MM.1S (cell line): ENCODE data around the gene ZFP64.

Source experiments
- EZH2 ChIP-seq: fragments of 300-600 bp; sonication (generic); optimal IDR thresholded peaks from 2 replicates; pipeline ENCODE3; 2017; ENCODE audit warnings: low read depth, mild to moderate bottlenecking, antibody characterized with exemption, low read length, mixed read lengths
- EZH2phosphoT487 ChIP-seq: fragments of 300-600 bp; sonication (generic); IDR thresholded peaks from 2 replicates; pipeline ENCODE4 v1.6.1; 2018; ENCODE audit warnings: antibody characterized with exemption, low read length
- TF ChIP-seq, protein P1 (sequence below): fragments of 300-600 bp; sonication (generic); IDR thresholded peaks from 2 replicates; pipeline ENCODE4 v1.5.1; 2016; ENCODE audit warnings: antibody characterized with exemption, low read length, mixed read lengths

DNA sequence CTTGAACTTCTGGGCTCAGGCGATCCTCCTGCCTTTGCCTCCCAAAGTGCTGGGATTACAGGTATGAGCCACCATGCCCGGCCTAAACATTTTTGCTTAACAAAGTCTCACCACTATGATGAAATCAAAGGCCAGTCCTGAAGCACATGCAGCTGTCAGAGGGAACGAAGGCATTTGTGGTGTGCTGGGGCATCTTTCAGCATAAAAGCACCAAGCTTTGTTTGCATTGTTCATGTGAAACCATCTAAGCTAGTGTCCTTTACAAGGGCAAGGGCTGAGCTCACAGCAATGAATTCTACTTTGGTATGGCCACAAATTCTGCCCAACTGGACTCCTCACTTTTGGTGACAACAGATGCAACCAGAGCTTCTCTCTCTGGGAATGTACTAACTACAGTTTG lies 66.8 kb downstream of the ZFP64 start:
- TF ChIP-seq, protein P1, sequence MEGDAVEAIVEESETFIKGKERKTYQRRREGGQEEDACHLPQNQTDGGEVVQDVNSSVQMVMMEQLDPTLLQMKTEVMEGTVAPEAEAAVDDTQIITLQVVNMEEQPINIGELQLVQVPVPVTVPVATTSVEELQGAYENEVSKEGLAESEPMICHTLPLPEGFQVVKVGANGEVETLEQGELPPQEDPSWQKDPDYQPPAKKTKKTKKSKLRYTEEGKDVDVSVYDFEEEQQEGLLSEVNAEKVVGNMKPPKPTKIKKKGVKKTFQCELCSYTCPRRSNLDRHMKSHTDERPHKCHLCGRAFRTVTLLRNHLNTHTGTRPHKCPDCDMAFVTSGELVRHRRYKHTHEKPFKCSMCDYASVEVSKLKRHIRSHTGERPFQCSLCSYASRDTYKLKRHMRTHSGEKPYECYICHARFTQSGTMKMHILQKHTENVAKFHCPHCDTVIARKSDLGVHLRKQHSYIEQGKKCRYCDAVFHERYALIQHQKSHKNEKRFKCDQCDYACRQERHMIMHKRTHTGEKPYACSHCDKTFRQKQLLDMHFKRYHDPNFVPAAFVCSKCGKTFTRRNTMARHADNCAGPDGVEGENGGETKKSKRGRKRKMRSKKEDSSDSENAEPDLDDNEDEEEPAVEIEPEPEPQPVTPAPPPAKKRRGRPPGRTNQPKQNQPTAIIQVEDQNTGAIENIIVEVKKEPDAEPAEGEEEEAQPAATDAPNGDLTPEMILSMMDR: no peak
- TF ChIP-seq EZH2: no peak
- no peak for TF ChIP-seq EZH2phosphoT487
